ENCODE results near the gene MTMR2.

The MTMR2 gene

GRCh38 chr11:95923728-95924413 lies at the start of gene MTMR2:
Gene MTMR2, minus strand, starts transcription at chr11:95924107. Its CDS starts 153 bp downstream, at chr11:95923954.
- TF ChIP-seq CTCF (IDR thresholded peaks at IDR 0.05; ENCODE audit: control insufficient read depth, extremely low read depth, insufficient read depth), result no peak
- H3K4me3 ChIP-seq (ENCODE audit: low read depth, low read length), result peak within 1 kb of the TSS; percentile 93
- peak; percentile 32 for DNase-seq (ENCODE audit: low read depth)

GRCh38 chr11:95972060-95972459 lies 48.2 kb upstream of the MTMR2 start:
- no peak for DNase-seq (ENCODE audit: low read depth)
- no peak for TF ChIP-seq CTCF (IDR thresholded peaks at IDR 0.05; ENCODE audit: control insufficient read depth, extremely low read depth, insufficient read depth)
- no peak overlapping the region for H3K4me3 ChIP-seq (ENCODE audit: low read depth, low read length)

GRCh38 chr11:95968585-95968984 lies 44.7 kb upstream of the MTMR2 start:
- TF ChIP-seq CTCF (IDR thresholded peaks at IDR 0.05; ENCODE audit: control insufficient read depth, extremely low read depth, insufficient read depth), result peak; percentile 26; the same call in 1 of the 2 replicates
- no peak for DNase-seq (ENCODE audit: low read depth)

GRCh38 chr11:95964281-95964680 lies 40.4 kb upstream of the MTMR2 start:
- H3K4me3 ChIP-seq (ENCODE audit: low read depth, low read length), result no peak overlapping the region

More at GRCh38 chr11:95968585-95968984, 44.7 kb upstream of the MTMR2 start:
- no peak overlapping the region for H3K4me3 ChIP-seq (ENCODE audit: low read depth, low read length)

GRCh38 chr11:95961758-95962157 lies 37.9 kb upstream of the MTMR2 start:
- H3K4me3 ChIP-seq (ENCODE audit: low read depth, low read length), result no peak overlapping the region
- DNase-seq (ENCODE audit: low read depth), result no peak
- TF ChIP-seq CTCF (IDR thresholded peaks at IDR 0.05; ENCODE audit: control insufficient read depth, extremely low read depth, insufficient read depth), result no peak

More at GRCh38 chr11:95964281-95964680, 40.4 kb upstream of the MTMR2 start:
- no peak for TF ChIP-seq CTCF (IDR thresholded peaks at IDR 0.05; ENCODE audit: control insufficient read depth, extremely low read depth, insufficient read depth)
- DNase-seq (ENCODE audit: low read depth), result no peak

- TF ChIP-seq CTCF (IDR thresholded peaks at IDR 0.05; ENCODE audit: control insufficient read depth, extremely low read depth, insufficient read depth), result no peak
- DNase-seq (ENCODE audit: low read depth), result no peak
- no peak overlapping the region for H3K4me3 ChIP-seq (ENCODE audit: low read depth, low read length)
Measured at GRCh38 chr11:95950905-95951304, 27.0 kb upstream of the MTMR2 start.

GRCh38 chr11:95948637-95949036 lies 24.7 kb upstream of the MTMR2 start:
- no peak for TF ChIP-seq CTCF (IDR thresholded peaks at IDR 0.05; ENCODE audit: control insufficient read depth, extremely low read depth, insufficient read depth)
- DNase-seq (ENCODE audit: low read depth), result no peak
- H3K4me3 ChIP-seq (ENCODE audit: low read depth, low read length), result no peak overlapping the region
